GM23338 (cell line): Measurements from ENCODE around the gene CRTC3. TPM values are rescaled to one million over a fixed set of nuclear protein-coding genes. Genes with fewer than 3 reads are reported as not detected.

Experiments used
- ATAC-seq: fragments of 200-7000 bp; cut with Tn5 transposase; 3 replicates; pipeline ENCODE4 v1.9.1; 2020
- DNase-seq: peaks from one replicate; pipeline ENCODE4 v3.0.0-alpha.2; 2015; ENCODE audit warnings: low spot score
- H2AFZ ChIP-seq: fragments of 200-600 bp; sonication (generic); 2 replicates; pipeline ENCODE4 v1.8.0; 2016; ENCODE audit warnings: antibody characterized with exemption, mild to moderate bottlenecking, moderate library complexity
- H3F3A ChIP-seq: fragments of 200-600 bp; sonication (generic); replicated peaks from 2 replicates; pipeline ENCODE4 v1.8.0; 2017; ENCODE audit warnings: antibody characterized with exemption, mixed run types, low read depth
- H3K27ac ChIP-seq: fragments of 200-600 bp; sonication (generic); 2 replicates; pipeline ENCODE4 v1.6.1; 2016; ENCODE audit warnings: low read depth
- H3K27me3 ChIP-seq: fragments of 200-600 bp; sonication (generic); 2 replicates; pipeline ENCODE4 v1.8.0; 2016; ENCODE audit warnings: mild to moderate bottlenecking, mixed run types, moderate library complexity; ENCODE audit not compliant: insufficient read depth
- H3K36me3 ChIP-seq: fragments of 200-600 bp; sonication (generic); 2 replicates; pipeline ENCODE4 v1.8.0; 2016; ENCODE audit warnings: mild to moderate bottlenecking; ENCODE audit not compliant: insufficient read depth
- H3K4me1 ChIP-seq: fragments of 200-600 bp; sonication (generic); 2 replicates; pipeline ENCODE4 v1.8.0; 2016; ENCODE audit warnings: mild to moderate bottlenecking, moderate library complexity; ENCODE audit not compliant: insufficient read depth
- H3K4me2 ChIP-seq: fragments of 200-600 bp; sonication (generic); 2 replicates; pipeline ENCODE4 v1.7.1; 2017; ENCODE audit warnings: mixed run types
- H3K4me3 ChIP-seq: fragments of 200-600 bp; sonication (generic); 2 replicates; pipeline ENCODE4 v1.6.1; 2016; ENCODE audit warnings: mixed run types
- H3K79me2 ChIP-seq: fragments of 200-600 bp; sonication (generic); replicated peaks from 2 replicates; pipeline ENCODE4 v1.8.0; 2017; ENCODE audit warnings: mild to moderate bottlenecking; ENCODE audit not compliant: insufficient read depth
- H3K9me2 ChIP-seq: fragments of 200-600 bp; sonication (generic); 2 replicates; pipeline ENCODE4 v1.8.0; 2017; ENCODE audit not compliant: insufficient read depth
- H4K20me1 ChIP-seq: fragments of 200-600 bp; sonication (generic); replicated peaks from 2 replicates; pipeline ENCODE4 v1.8.0; 2017; ENCODE audit warnings: mild to moderate bottlenecking; ENCODE audit not compliant: insufficient read depth
- H3K27ac Mint-ChIP-seq: 2 replicates; pipeline ENCODE4 v1.8.0; 2020; ENCODE audit warnings: inconsistent platforms, mild to moderate bottlenecking, moderate library complexity, mixed read lengths
- H3K27me3 Mint-ChIP-seq: 3 replicates; pipeline ENCODE4 v1.8.0; 2022; ENCODE audit warnings: low read depth, mild to moderate bottlenecking, moderate library complexity, mixed read lengths, inconsistent platforms; ENCODE audit not compliant: insufficient read depth, poor library complexity
- H3K36me3 Mint-ChIP-seq: 3 replicates; pipeline ENCODE4 v1.8.0; 2021; ENCODE audit warnings: low read depth, mild to moderate bottlenecking, inconsistent platforms, moderate library complexity, mixed read lengths
- H3K4me1 Mint-ChIP-seq: 3 replicates; pipeline ENCODE4 v1.8.0; 2020; ENCODE audit warnings: mild to moderate bottlenecking, inconsistent platforms, mixed read lengths
- H3K4me3 Mint-ChIP-seq: 3 replicates; pipeline ENCODE4 v1.8.0; 2021; ENCODE audit warnings: moderate library complexity, mild to moderate bottlenecking, inconsistent platforms, mixed read lengths
- H3K9me3 Mint-ChIP-seq: 3 replicates; pipeline ENCODE4 v1.8.0; 2020; ENCODE audit warnings: moderate library complexity, mild to moderate bottlenecking, inconsistent platforms, mixed read lengths
- CREB1 ChIP-seq: fragments of 250-450 bp; sonication (Bioruptor Pico); IDR thresholded peaks from 2 replicates; pipeline ENCODE4 v1.5.0; 2020; ENCODE audit warnings: low read depth, mild to moderate bottlenecking, moderate library complexity
- CTCF ChIP-seq, 2 experiments: fragments of 200-600 bp in 1 of 2; sonication (generic) in 1 of 2; conservative IDR thresholded peaks; 2 replicates each; pipeline versions ENCODE4 v1.5.1 to v1.6.1; 2016 to 2017; ENCODE audit warnings: antibody characterized with exemption in 2 of 2, low read depth in 2 of 2, mild to moderate bottlenecking in 2 of 2, moderate library complexity in 1 of 2
- ETS1 ChIP-seq: IDR thresholded peaks from 2 replicates; pipeline ENCODE4 v1.6.1; 2016; ENCODE audit warnings: antibody characterized with exemption
- EZH2 ChIP-seq: fragments of 200-600 bp; sonication (generic); IDR thresholded peaks from one replicate; pipeline ENCODE4 v1.8.0; 2017; ENCODE audit warnings: antibody characterized with exemption, mild to moderate bottlenecking, low read depth; ENCODE audit not compliant: unreplicated experiment
- EZH2phosphoT487 ChIP-seq: fragments of 200-600 bp; sonication (generic); IDR thresholded peaks from one replicate; pipeline ENCODE4 v1.8.1; 2018; ENCODE audit warnings: antibody characterized with exemption; ENCODE audit not compliant: unreplicated experiment
- JUNB ChIP-seq: IDR thresholded peaks from one replicate; pipeline ENCODE4 v1.6.1; 2016; ENCODE audit warnings: antibody characterized with exemption; ENCODE audit not compliant: unreplicated experiment
- NANOG ChIP-seq: IDR thresholded peaks from 2 replicates; pipeline ENCODE4 v1.6.1; 2016; ENCODE audit warnings: antibody characterized with exemption, borderline replicate concordance
- POLR2AphosphoS5 ChIP-seq: IDR thresholded peaks from 2 replicates; pipeline ENCODE4 v1.6.1; 2016; ENCODE audit warnings: antibody characterized with exemption, low read depth
- REST ChIP-seq: IDR thresholded peaks from one replicate; pipeline ENCODE4 v1.6.1; 2018; ENCODE audit warnings: antibody characterized with exemption; ENCODE audit not compliant: unreplicated experiment
- STAT1 ChIP-seq: IDR thresholded peaks from one replicate; pipeline ENCODE4 v1.6.1; 2016; ENCODE audit warnings: antibody characterized with exemption; ENCODE audit not compliant: unreplicated experiment
- ZNF114 ChIP-seq: fragments of 250-450 bp; sonication (Bioruptor Pico); IDR thresholded peaks from 2 replicates; pipeline ENCODE4 v1.5.0; 2020; ENCODE audit warnings: mild to moderate bottlenecking, moderate library complexity
- ZNF331 ChIP-seq: fragments of 250-450 bp; sonication (Bioruptor Pico); IDR thresholded peaks from 2 replicates; pipeline ENCODE4 v1.5.0; 2020; ENCODE audit warnings: low read depth, mild to moderate bottlenecking, moderate library complexity
- ZNF462 ChIP-seq: fragments of 250-450 bp; sonication (Bioruptor Pico); IDR thresholded peaks from 2 replicates; pipeline ENCODE4 v1.5.0; 2020; ENCODE audit warnings: mild to moderate bottlenecking, moderate library complexity
- polyA plus RNA-seq: library from polyadenylated mRNA; unstranded; fragments of >200 nt; fragmentation: Nextera tagmentation; extraction: Ambion mirVana; gene quantifications from 2 replicates; pipeline ENCODE4 v1.2.1, GENCODE V29; 2016
- total RNA-seq: library from RNA; depleted of rRNA; stranded (reverse); fragments of >200 nt; shearing (Covaris generic); gene quantifications from 2 replicates; pipeline ENCODE4 v1.2.3, GENCODE V29; 2014

CRTC3 gene
- total and polyA plus RNA-seq, 2 experiments from 2014 or later, result 2.8 to 3.8 TPM

GRCh38 chr15:90550919-90551318 lies 21.2 kb downstream of the CRTC3 start:
- TF ChIP-seq ETS1 (no peak), STAT1 (no peak), EZH2 (no peak), CREB1 (CRISPR knock-in tag) (no peak), CTCF (conservative IDR thresholded peaks at IDR 0.05; ENCODE audit: low read depth in 2 of 2) (no peak), JUNB (no peak), POLR2AphosphoS5 (no peak), EZH2phosphoT487 (no peak), NANOG (no peak), ZNF331 (CRISPR knock-in tag) (no peak), ZNF462 (CRISPR knock-in tag) (no peak), REST (no peak), ZNF114 (CRISPR knock-in tag) (no peak)
- Mint-ChIP-seq H3K27me3 (no peaks in the 10 kb centered on the region), H3K9me3 (no peaks in the 10 kb centered on the region), H3K4me3 (no peak overlapping the region), H3K27ac (no peak overlapping the region), H3K36me3 (no peaks in the 10 kb centered on the region), H3K4me1 (peaks cover 4% of the 10 kb centered on the region; the same call in 1 of the 3 replicates)
- Histone ChIP-seq H4K20me1 (no peaks in the 10 kb centered on the region), H2AFZ (no peak overlapping the region), H3K27ac (no peak overlapping the region), H3K36me3 (no peaks in the 10 kb centered on the region), H3K79me2 (no peaks in the 10 kb centered on the region), H3K4me2 (no peak overlapping the region), H3K4me3 (no peak overlapping the region), H3K9me2 (no peaks in the 10 kb centered on the region), H3F3A (no peaks in the 10 kb centered on the region), H3K4me1 (no peaks in the 10 kb centered on the region), H3K27me3 (no peaks in the 10 kb centered on the region)
- no peak for DNase-seq
- ATAC-seq, result no peak
